RWPE2 (cell line): Measurements from ENCODE around the gene LRBA.
A peak's percentile ranks its signal among the peaks of the same experiment; 100 is the strongest.

Experiments used
- ATAC-seq: fragments of 200-7000 bp; cut with Tn5 transposase; 3 replicates; pipeline ENCODE4 v1.9.1; 2021; ENCODE audit warnings: low read depth
- DNase-seq: peaks from one replicate; pipeline ENCODE4 v3.0.0-alpha.2; 2020; ENCODE audit warnings: low spot score
- H3K27ac ChIP-seq: fragments of 450-650 bp; 2 replicates; pipeline ENCODE4 v1.5.1; 2017; ENCODE audit warnings: mild to moderate bottlenecking; ENCODE audit not compliant: poor library complexity, severe bottlenecking
- H3K27me3 ChIP-seq: fragments of 250-450 bp; sonication (Bioruptor Pico); 2 replicates; pipeline ENCODE4 v1.5.1; 2021; ENCODE audit warnings: mild to moderate bottlenecking, moderate library complexity; ENCODE audit not compliant: insufficient read depth, poor library complexity, severe bottlenecking
- H3K36me3 ChIP-seq: fragments of 250-450 bp; sonication (Bioruptor Pico); 2 replicates; pipeline ENCODE4 v1.5.1; 2020; ENCODE audit warnings: low read depth, mild to moderate bottlenecking, moderate library complexity
- H3K4me1 ChIP-seq: fragments of 250-450 bp; sonication (Bioruptor Pico); 2 replicates; pipeline ENCODE4 v1.5.1; 2021; ENCODE audit warnings: mild to moderate bottlenecking, moderate library complexity; ENCODE audit not compliant: insufficient read depth, poor library complexity, severe bottlenecking
- H3K4me3 ChIP-seq: fragments of 250-450 bp; sonication (Bioruptor Pico); 2 replicates; pipeline ENCODE4 v1.5.1; 2021; ENCODE audit warnings: mild to moderate bottlenecking, moderate library complexity; ENCODE audit not compliant: severe bottlenecking
- H3K9me3 ChIP-seq: fragments of 250-450 bp; sonication (Bioruptor Pico); 2 replicates; pipeline ENCODE4 v1.5.1; 2021; ENCODE audit warnings: mild to moderate bottlenecking, moderate library complexity; ENCODE audit not compliant: severe bottlenecking
- CTCF ChIP-seq: fragments of 450-650 bp; IDR thresholded peaks from one replicate; pipeline ENCODE4 v1.5.1; 2017; ENCODE audit warnings: mild to moderate bottlenecking, moderate library complexity; ENCODE audit not compliant: poor library complexity, severe bottlenecking

The LRBA gene

GRCh38 chr4:150256841-150257730 is 758.0 kb downstream of the LRBA start:
- peak; percentile 35 for TF ChIP-seq CTCF
- Histone ChIP-seq H3K27me3 (no peaks in the 10 kb centered on the region), H3K9me3 (no peaks in the 10 kb centered on the region), H3K4me3 (no peak overlapping the region), H3K4me1 (peaks cover 17% of the 10 kb centered on the region), H3K36me3 (no peaks in the 10 kb centered on the region), H3K27ac (no peak overlapping the region)
- ATAC-seq (peak; percentile 77), DNase-seq (no peak)

DNA sequence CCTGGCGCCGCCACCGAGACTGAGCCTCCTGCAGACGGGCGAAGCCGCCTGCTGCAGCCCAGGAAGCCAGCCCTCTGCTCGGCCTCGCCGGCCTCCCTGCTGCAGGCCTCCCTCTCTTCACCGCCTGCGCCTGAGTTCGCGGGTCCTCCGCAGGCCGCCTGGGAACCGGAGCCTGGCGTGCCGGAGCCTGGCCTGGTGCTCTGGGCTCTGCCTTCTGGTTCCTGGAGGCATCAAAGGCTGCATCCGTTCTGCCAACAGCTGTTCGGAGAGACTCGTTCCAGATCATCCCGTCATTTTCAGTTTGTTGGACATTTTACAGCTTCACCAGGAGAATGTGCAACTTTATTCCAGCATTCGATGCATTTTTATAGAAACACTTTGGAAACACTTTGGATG is 758.9 kb downstream of the LRBA start:
- no peak for TF ChIP-seq CTCF
- H3K27ac ChIP-seq, result no peak overlapping the region
- ATAC-seq (no peak), DNase-seq (no peak)
- H3K4me1 ChIP-seq, result peaks cover 17% of the 10 kb centered on the region
- H3K27me3 ChIP-seq, result no peaks in the 10 kb centered on the region
- H3K9me3 ChIP-seq, result no peaks in the 10 kb centered on the region
- no peaks in the 10 kb centered on the region for H3K36me3 ChIP-seq
- H3K4me3 ChIP-seq, result no peak overlapping the region

DNA sequence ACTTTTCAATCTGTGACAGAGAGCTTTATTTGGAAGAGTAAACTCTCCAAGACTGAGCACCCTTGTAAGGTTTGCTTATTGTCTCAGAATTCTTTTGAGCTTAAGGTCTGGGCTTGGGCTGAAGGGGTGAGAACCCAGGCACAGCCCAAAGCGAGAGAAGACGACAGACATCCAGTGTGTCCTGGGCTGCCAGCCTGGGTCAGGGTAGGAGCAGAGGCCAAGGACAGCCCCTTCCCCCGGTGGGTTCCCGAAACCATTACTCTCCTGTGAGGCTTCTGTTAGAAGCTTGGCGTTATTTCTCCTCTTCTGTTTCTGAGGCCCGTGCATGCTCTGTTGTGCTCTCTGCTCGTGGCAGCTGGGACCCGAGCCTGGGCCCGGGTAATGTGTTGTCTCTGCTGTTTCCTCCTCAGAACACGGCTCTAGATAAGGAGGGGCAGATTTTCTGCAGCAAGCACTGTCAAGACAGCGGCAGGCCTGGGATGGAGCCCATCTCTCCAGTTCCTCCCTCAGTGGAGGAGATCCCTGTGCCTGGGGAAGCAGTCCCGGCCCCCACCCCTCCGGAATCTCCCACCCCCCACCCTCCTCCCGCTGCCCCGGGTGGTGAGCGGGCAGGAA is 759.4 kb downstream of the LRBA start:
- no peak for DNase-seq
- H3K27me3 ChIP-seq, result no peaks in the 10 kb centered on the region
- no peak for ATAC-seq
- TF ChIP-seq CTCF, result no peak
- peaks cover 17% of the 10 kb centered on the region for H3K4me1 ChIP-seq
- no peaks in the 10 kb centered on the region for H3K36me3 ChIP-seq
- no peak overlapping the region for H3K27ac ChIP-seq
- H3K4me3 ChIP-seq, result no peak overlapping the region
- H3K9me3 ChIP-seq, result no peaks in the 10 kb centered on the region

GRCh38 chr4:150253965-150254630 is 761.0 kb downstream of the LRBA start:
- Histone ChIP-seq H3K4me1 (peaks cover 17% of the 10 kb centered on the region), H3K27me3 (no peaks in the 10 kb centered on the region), H3K27ac (no peak overlapping the region), H3K36me3 (no peaks in the 10 kb centered on the region), H3K9me3 (no peaks in the 10 kb centered on the region), H3K4me3 (no peak overlapping the region)
- no peak for TF ChIP-seq CTCF
- DNase-seq, result no peak
- ATAC-seq, result no peak
